Uterus (tissue), 4 donors: ENCODE measurements around the gene PRRG4. TPM values are rescaled to one million over a fixed set of nuclear protein-coding genes. Genes with fewer than 3 reads are reported as not detected.

Source experiments
- DNase-seq, 2 donors: peaks; one replicate each; pipeline ENCODE4 v3.0.0-alpha.2; 2019 to 2020
- H3K27ac ChIP-seq, 2 donors: fragments of 200-600 bp; sonication (generic); 1 replicate in 1 of 2; 2 replicates in 1 of 2; pipeline ENCODE4 v1.5.1; 2016 to 2018
- H3K27me3 ChIP-seq, 2 donors: fragments of 200-600 bp; sonication (generic); one replicate each; pipeline ENCODE4 v1.5.1; 2018 to 2019; ENCODE audit warnings: control low read depth in 1 of 2
- H3K36me3 ChIP-seq, 2 donors: fragments of 200-600 bp; sonication (generic); one replicate each; pipeline ENCODE4 v1.5.1; 2019; ENCODE audit warnings: control low read depth in 1 of 2
- H3K4me1 ChIP-seq, 2 donors: fragments of 200-600 bp; sonication (generic); one replicate each; pipeline ENCODE4 v1.5.1; 2018 to 2019; ENCODE audit warnings: control low read depth in 1 of 2
- H3K4me3 ChIP-seq, 2 donors: fragments of 200-600 bp; sonication (generic); 1 replicate in 1 of 2; 2 replicates in 1 of 2; pipeline ENCODE4 v1.5.1; 2018 to 2019; ENCODE audit warnings: mild to moderate bottlenecking in 1 of 2
- H3K9me3 ChIP-seq, 2 donors: fragments of 200-600 bp; sonication (generic); one replicate each; pipeline ENCODE4 v1.5.1; 2019; ENCODE audit warnings: control low read depth in 1 of 2
- POLR2A ChIP-seq, 2 donors: fragments of 450-650 bp; IDR thresholded peaks; one replicate each; pipeline ENCODE4 v1.6.1; 2016; ENCODE audit warnings: antibody characterized with exemption in 2 of 2, mild to moderate bottlenecking in 1 of 2, moderate library complexity in 1 of 2
- intact Hi-C: fragments of 100-400 bp; cut with DNase I; formaldehyde crosslinking; loops from one replicate; pipeline ENCODE4 v1.15.1; 2023; ENCODE audit warnings: low total_unique reads
- total RNA-seq, 4 donors: library from RNA; depleted of rRNA in 3 of 4; stranded (reverse); fragments of >200 nt in 3 of 4; gene quantifications; one replicate each; pipeline versions ENCODE4 v1.1.0 to v1.2.4, GENCODE V29; 2014 to 2023
- TF ChIP-seq, protein P1 (sequence below), 4 experiments: fragments of 200-600 bp in 2 of 4; fragments of 450-650 bp in 2 of 4; sonication (generic) in 2 of 4; IDR thresholded peaks; one replicate each; pipeline ENCODE4 v1.5.1; 2016 to 2019; ENCODE audit warnings: antibody characterized with exemption in 4 of 4, mild to moderate bottlenecking in 2 of 4, moderate library complexity in 1 of 4
- donor health status: DM: yes; HTN: yes; CAD: no.

PRRG4 gene
- total RNA-seq, 4 donors from 2014 or later: 0.29 to 2.3 (median 1.4) TPM

DNA sequence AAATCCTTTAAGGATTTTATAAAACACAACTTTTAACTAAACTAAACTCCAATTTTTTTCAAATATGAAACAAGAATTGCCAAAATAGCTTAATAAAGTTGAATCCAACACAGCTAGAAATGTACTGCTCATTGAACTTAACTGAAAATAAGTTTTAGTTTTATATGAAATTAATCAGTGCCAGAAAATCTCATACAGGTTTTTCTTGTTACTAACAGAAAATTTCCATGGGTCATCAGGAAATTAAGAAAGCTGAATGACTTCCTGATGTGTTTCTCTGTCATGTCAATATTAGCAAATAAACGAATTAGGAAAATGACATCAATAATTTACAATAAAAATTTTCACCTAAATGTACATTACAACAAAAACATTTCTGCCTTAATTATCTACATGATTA, 38.8 kb upstream of the PRRG4 start:
- TF ChIP-seq POLR2A (IDR thresholded peaks at IDR 0.05): no peak
- TF ChIP-seq, protein P1, sequence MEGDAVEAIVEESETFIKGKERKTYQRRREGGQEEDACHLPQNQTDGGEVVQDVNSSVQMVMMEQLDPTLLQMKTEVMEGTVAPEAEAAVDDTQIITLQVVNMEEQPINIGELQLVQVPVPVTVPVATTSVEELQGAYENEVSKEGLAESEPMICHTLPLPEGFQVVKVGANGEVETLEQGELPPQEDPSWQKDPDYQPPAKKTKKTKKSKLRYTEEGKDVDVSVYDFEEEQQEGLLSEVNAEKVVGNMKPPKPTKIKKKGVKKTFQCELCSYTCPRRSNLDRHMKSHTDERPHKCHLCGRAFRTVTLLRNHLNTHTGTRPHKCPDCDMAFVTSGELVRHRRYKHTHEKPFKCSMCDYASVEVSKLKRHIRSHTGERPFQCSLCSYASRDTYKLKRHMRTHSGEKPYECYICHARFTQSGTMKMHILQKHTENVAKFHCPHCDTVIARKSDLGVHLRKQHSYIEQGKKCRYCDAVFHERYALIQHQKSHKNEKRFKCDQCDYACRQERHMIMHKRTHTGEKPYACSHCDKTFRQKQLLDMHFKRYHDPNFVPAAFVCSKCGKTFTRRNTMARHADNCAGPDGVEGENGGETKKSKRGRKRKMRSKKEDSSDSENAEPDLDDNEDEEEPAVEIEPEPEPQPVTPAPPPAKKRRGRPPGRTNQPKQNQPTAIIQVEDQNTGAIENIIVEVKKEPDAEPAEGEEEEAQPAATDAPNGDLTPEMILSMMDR (IDR thresholded peaks at IDR 0.05): no peak
- H3K27me3 ChIP-seq: no peaks in the 10 kb centered on the region
- H3K4me1 ChIP-seq: no peaks in the 10 kb centered on the region
- H3K27ac ChIP-seq: no peak overlapping the region
- no peaks in the 10 kb centered on the region for H3K9me3 ChIP-seq
- H3K36me3 ChIP-seq: no peaks in the 10 kb centered on the region
- DNase-seq: no peak
- H3K4me3 ChIP-seq: no peak overlapping the region
- intact Hi-C loops: no loop called here

DNA sequence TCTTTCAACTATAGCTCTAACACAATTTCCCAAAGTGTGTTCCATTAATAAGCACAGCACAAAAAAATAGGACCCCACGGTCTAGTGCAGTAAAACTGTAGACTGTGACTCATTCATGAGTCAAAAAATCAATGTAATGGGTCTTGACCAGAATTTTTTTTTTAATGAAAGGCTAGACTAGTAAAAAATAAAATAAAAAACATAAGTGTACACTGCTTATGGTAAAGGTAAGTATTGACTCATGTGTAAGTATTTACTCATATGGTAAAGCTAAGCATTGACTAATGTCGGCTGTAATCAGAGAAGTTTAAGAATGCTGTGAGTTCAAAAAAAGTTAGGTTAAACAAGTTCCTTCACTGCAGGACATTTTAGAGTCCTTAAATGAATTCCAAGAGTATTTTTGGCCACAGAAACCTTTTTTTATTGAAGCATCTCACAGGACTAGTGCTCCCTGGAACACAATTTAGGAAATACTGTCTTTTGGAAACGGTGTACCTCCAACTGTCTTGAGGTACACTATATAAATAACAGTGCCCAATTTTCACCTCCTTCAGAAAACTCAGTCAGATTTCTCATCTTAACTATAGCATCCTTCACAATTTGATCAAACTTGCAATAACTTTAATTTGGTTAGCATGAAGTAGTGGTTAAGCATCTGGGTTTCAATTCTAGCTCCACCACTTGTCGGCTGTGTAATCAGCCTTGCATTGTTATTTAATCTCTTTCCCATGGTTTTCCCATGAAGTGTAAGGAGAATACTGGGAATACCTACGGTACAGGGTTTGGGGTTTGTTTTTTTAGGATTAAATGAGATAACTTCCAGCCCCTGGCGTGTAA, 37.4 kb upstream of the PRRG4 start:
- intact Hi-C loops: no loop called here
- H3K27me3 ChIP-seq: no peaks in the 10 kb centered on the region
- H3K9me3 ChIP-seq: no peaks in the 10 kb centered on the region
- no peaks in the 10 kb centered on the region for H3K4me1 ChIP-seq
- H3K36me3 ChIP-seq: no peaks in the 10 kb centered on the region
- no peak overlapping the region for H3K27ac ChIP-seq
- DNase-seq: no peak
- TF ChIP-seq, protein P1 (IDR thresholded peaks at IDR 0.05): no peak
- no peak for TF ChIP-seq POLR2A (IDR thresholded peaks at IDR 0.05)
- no peak overlapping the region for H3K4me3 ChIP-seq

- H3K4me3 ChIP-seq: no peak overlapping the region
- intact Hi-C loops: no loop called here
- H3K4me1 ChIP-seq: no peaks in the 10 kb centered on the region
- no peak overlapping the region for H3K27ac ChIP-seq
- no peak for TF ChIP-seq POLR2A (IDR thresholded peaks at IDR 0.05)
- TF ChIP-seq, protein P1 (IDR thresholded peaks at IDR 0.05): peak; percentile 66 to 76 (median 68)
- H3K27me3 ChIP-seq: no peaks in the 10 kb centered on the region
- DNase-seq: peak; percentile 55 to 60
- no peaks in the 10 kb centered on the region for H3K36me3 ChIP-seq
- no peaks in the 10 kb centered on the region for H3K9me3 ChIP-seq
Measured at GRCh38 chr11:32792948-32793475, 36.7 kb upstream of the PRRG4 start.

- Histone ChIP-seq H3K36me3 (no peaks in the 10 kb centered on the region), H3K9me3 (no peaks in the 10 kb centered on the region), H3K27me3 (no peaks in the 10 kb centered on the region), H3K4me3 (no peak within 1 kb of the TSS), H3K4me1 (no peaks in the 10 kb centered on the region), H3K27ac (no peak within 1 kb of the TSS)
- no peak for DNase-seq
- no peak for TF ChIP-seq POLR2A (IDR thresholded peaks at IDR 0.05)
- TF ChIP-seq, protein P1 (IDR thresholded peaks at IDR 0.05): no peak
- intact Hi-C loops: no loop called here
Measured at GRCh38 chr11:32794439-32794838, 35.3 kb upstream of the PRRG4 start, which contains the start of gene CCDC73. Gene CCDC73, minus strand, starts transcription at chr11:32794662. Its CDS starts 34,419 bp downstream, at chr11:32760243.

DNA sequence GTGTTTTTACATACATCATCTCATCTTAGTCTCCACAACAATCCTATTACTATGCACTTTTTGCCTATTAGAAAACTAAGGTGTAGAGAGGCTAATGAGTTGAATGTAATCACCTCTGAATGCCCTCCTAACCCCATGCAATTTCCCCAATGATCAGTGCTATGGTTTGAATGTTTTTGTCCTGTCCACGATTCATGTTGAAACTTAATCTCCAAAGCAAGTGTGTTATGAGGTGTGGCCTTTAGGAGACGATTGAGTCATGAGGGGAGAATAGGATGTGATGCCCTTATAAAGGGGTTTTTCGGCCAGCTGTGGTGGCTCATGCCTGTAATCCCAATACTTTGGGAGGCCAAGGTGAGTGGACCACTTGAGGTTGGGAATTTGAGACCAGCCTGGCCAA, 33.3 kb upstream of the PRRG4 start:
- Histone ChIP-seq H3K36me3 (no peaks in the 10 kb centered on the region), H3K4me1 (no peaks in the 10 kb centered on the region), H3K27ac (no peak overlapping the region), H3K9me3 (no peaks in the 10 kb centered on the region), H3K27me3 (no peaks in the 10 kb centered on the region), H3K4me3 (no peak overlapping the region)
- TF ChIP-seq, protein P1 (IDR thresholded peaks at IDR 0.05): no peak
- TF ChIP-seq POLR2A (IDR thresholded peaks at IDR 0.05): no peak
- DNase-seq: no peak
- intact Hi-C loops: no loop called here
